Transverse colon (tissue), 4 donors: Measurements from ENCODE around the gene JCAD. TPM values are rescaled to one million over a fixed set of nuclear protein-coding genes. Genes with fewer than 3 reads are reported as not detected.

Experiments
- DNase-seq: peaks from one replicate; pipeline ENCODE4 v3.0.0-alpha.2; 2019
- H3K27ac ChIP-seq, 4 donors: fragments of 200-600 bp; sonication (generic); 2 replicates each; pipeline ENCODE4 v1.5.1; 2016 to 2018; ENCODE audit warnings: inconsistent platforms in 4 of 4
- H3K27me3 ChIP-seq: fragments of 200-600 bp; sonication (generic); 2 replicates; pipeline ENCODE4 v1.5.1; 2017; ENCODE audit warnings: inconsistent platforms
- H3K36me3 ChIP-seq, 4 donors: fragments of 200-600 bp; sonication (generic); 2 replicates each; pipeline ENCODE4 v1.5.1; 2017 to 2019; ENCODE audit warnings: inconsistent platforms in 4 of 4
- H3K4me1 ChIP-seq, 4 donors: fragments of 200-600 bp; sonication (generic); 2 replicates each; pipeline ENCODE4 v1.5.1; 2017 to 2020; ENCODE audit warnings: inconsistent platforms in 4 of 4
- H3K4me3 ChIP-seq, 4 donors: fragments of 200-600 bp; sonication (generic); 1 replicate in 1 of 4; 2 replicates in 3 of 4; pipeline versions ENCODE4 v1.5.1 to v1.6.1; 2017 to 2019; ENCODE audit warnings: inconsistent platforms in 4 of 4
- H3K9me3 ChIP-seq, 2 donors: fragments of 200-600 bp; sonication (generic); 2 replicates each; pipeline ENCODE4 v1.5.1; 2017 to 2019; ENCODE audit warnings: inconsistent platforms in 2 of 2
- CTCF ChIP-seq, 5 experiments: fragments of 200-600 bp in 3 of 5; fragments of 450-650 bp in 2 of 5; sonication (generic) in 3 of 5; IDR thresholded peaks; 1 replicate in 2 of 5; 2 replicates in 3 of 5; pipeline ENCODE4 v1.5.1; 2016 to 2017; ENCODE audit warnings: antibody characterized with exemption in 5 of 5, inconsistent platforms in 3 of 5, mild to moderate bottlenecking in 2 of 5, moderate library complexity in 1 of 5
- EP300 ChIP-seq: sonication (generic); formaldehyde crosslinking; IDR thresholded peaks from one replicate; pipeline ENCODE4 v1.6.1; 2017; ENCODE audit warnings: antibody characterized with exemption, low read depth
- POLR2A ChIP-seq: fragments of 450-650 bp; IDR thresholded peaks from one replicate; pipeline ENCODE4 v1.6.1; 2016; ENCODE audit warnings: antibody characterized with exemption, mild to moderate bottlenecking, moderate library complexity
- POLR2AphosphoS5 ChIP-seq, 3 donors: sonication (generic); formaldehyde crosslinking; IDR thresholded peaks; one replicate each; pipeline ENCODE4 v1.6.1; 2016; ENCODE audit warnings: antibody characterized with exemption in 3 of 3
- WGBS, 2 donors: methylation state at CpG; one replicate each; pipeline ENCODE4 v1.1.5; 2018; ENCODE audit warnings: low coverage in 1 of 2; 5-methylcytosine and 5-hydroxymethylcytosine counted together
- in situ Hi-C, 4 donors: fragments of 200-750 bp; cut with MboI; loops; one replicate each; pipeline versions ENCODE4 v1.15.0 to v1.15.1; 2017; ENCODE audit warnings: low sequenced_read_pairs in 3 of 4, low pct_ligation_motif_present in 1 of 4, low pct_unique_long_range_greater_than_20kb in 1 of 4
- intact Hi-C: fragments of 100-400 bp; cut with DNase I; formaldehyde crosslinking; loops from one replicate; pipeline ENCODE4 v1.15.1; 2023; ENCODE audit warnings: low total_unique reads
- total RNA-seq, 4 donors: library from RNA; depleted of rRNA; stranded (reverse); fragments of >200 nt; gene quantifications; one replicate each; pipeline ENCODE4 v1.1.0, GENCODE V29; 2016

JCAD gene
- total RNA-seq, 4 donors from 2014 or later = 13.0 to 40.8 (median 19.9) TPM

- in situ Hi-C loops = no loop called here
- intact Hi-C loops = no loop called here
- DNase-seq = no peak
- no peak overlapping the region for H3K27ac ChIP-seq
- 61% methylated on average over 5 of the region's 5 CpGs; no CpG with 5 or more reads in 1 of the 2 donors for WGBS, 2 donors
- H3K4me1 ChIP-seq = peaks cover 0 to 5% (median 0%) of the 10 kb centered on the region in 4 donors
- TF ChIP-seq CTCF (IDR thresholded peaks at IDR 0.05) (no peak), POLR2A (no peak), POLR2AphosphoS5 (IDR thresholded peaks at IDR 0.05) (no peak), EP300 (no peak)
- H3K4me3 ChIP-seq = no peak overlapping the region
- H3K27me3 ChIP-seq = no peaks in the 10 kb centered on the region
- H3K9me3 ChIP-seq = no peaks in the 10 kb centered on the region
- H3K36me3 ChIP-seq = no peaks in the 10 kb centered on the region
Measured at GRCh38 chr10:30043476-30044270, 15.7 kb downstream of the JCAD start.

- WGBS, 2 donors = 90 to 97% methylated on average over 3 of the region's 3 CpGs
- no peak overlapping the region for H3K27ac ChIP-seq
- H3K4me1 ChIP-seq = peaks cover 0 to 5% (median 0%) of the 10 kb centered on the region in 4 donors
- H3K36me3 ChIP-seq = no peaks in the 10 kb centered on the region
- no peak overlapping the region for H3K4me3 ChIP-seq
- intact Hi-C loops = no loop called here
- H3K27me3 ChIP-seq = no peaks in the 10 kb centered on the region
- no peak for DNase-seq
- in situ Hi-C loops = no loop called here
- no peaks in the 10 kb centered on the region for H3K9me3 ChIP-seq
- no peak for TF ChIP-seq EP300
- no peak for TF ChIP-seq POLR2A
- no peak for TF ChIP-seq POLR2AphosphoS5 (IDR thresholded peaks at IDR 0.05)
- no peak for TF ChIP-seq CTCF (IDR thresholded peaks at IDR 0.05)
Measured at GRCh38 chr10:30042820-30043219, 16.6 kb downstream of the JCAD start.

GRCh38 chr10:30041196-30042105 is 17.9 kb downstream of the JCAD start:
- intact Hi-C loops = no loop called here
- no peaks in the 10 kb centered on the region for H3K9me3 ChIP-seq
- H3K4me3 ChIP-seq = no peak overlapping the region
- peaks cover 0 to 5% (median 0%) of the 10 kb centered on the region in 4 donors for H3K4me1 ChIP-seq
- no peak for TF ChIP-seq POLR2A
- TF ChIP-seq CTCF (IDR thresholded peaks at IDR 0.05) = no peak
- TF ChIP-seq EP300 = no peak
- no peak for TF ChIP-seq POLR2AphosphoS5 (IDR thresholded peaks at IDR 0.05)
- in situ Hi-C loops = no loop called here
- 42 to 60% methylated on average over 8 of the region's 8 CpGs for WGBS, 2 donors
- H3K27me3 ChIP-seq = no peaks in the 10 kb centered on the region
- no peaks in the 10 kb centered on the region for H3K36me3 ChIP-seq
- peak overlapping the region in 1 of 4 donors; percentile 30 for H3K27ac ChIP-seq
- DNase-seq = no peak

- intact Hi-C loops = no loop called here
Measured at GRCh38 chr10:30040597-30040996, 18.8 kb downstream of the JCAD start.

More at GRCh38 chr10:30040597-30040996, 18.8 kb downstream of the JCAD start:
- Histone ChIP-seq H3K9me3 (no peaks in the 10 kb centered on the region), H3K4me1 (peaks cover 0 to 5% (median 0%) of the 10 kb centered on the region in 4 donors), H3K27ac (no peak overlapping the region), H3K4me3 (no peak overlapping the region), H3K27me3 (no peaks in the 10 kb centered on the region), H3K36me3 (no peaks in the 10 kb centered on the region)
- in situ Hi-C loops = no loop called here
- TF ChIP-seq CTCF (IDR thresholded peaks at IDR 0.05) (no peak), POLR2AphosphoS5 (IDR thresholded peaks at IDR 0.05) (no peak), EP300 (no peak), POLR2A (no peak)
- WGBS, 2 donors = 88% methylated on average over 8 of the region's 8 CpGs; no CpG with 5 or more reads in 1 of the 2 donors
- no peak for DNase-seq
